ENCODE data around the gene LEMD2. TPM values are rescaled to one million over a fixed set of nuclear protein-coding genes. Genes with fewer than 3 reads are reported as not detected.
A peak's percentile ranks its signal among the peaks of the same experiment; 100 is the strongest.

Gene LEMD2
- total RNA-seq, 2 donors from 2014 or later: 62.0 to 75.8 TPM

GRCh38 chr6:33772902-33773472 lies 15.9 kb downstream of the LEMD2 start:
- Mint-ChIP-seq H3K36me3 (ENCODE audit: low read depth) (peaks cover 47% of the 10 kb centered on the region), H3K27me3 (ENCODE audit: insufficient read depth) (peaks cover 2% of the 10 kb centered on the region), H3K9me3 (no peaks in the 10 kb centered on the region), H3K4me3 (no peak overlapping the region), H3K4me1 (peaks cover 41% of the 10 kb centered on the region), H3K27ac (no peak overlapping the region)
- no peak overlapping the region for H3K4me3 ChIP-seq (ENCODE audit: low read length)
- no peak overlapping the region for H3K9ac ChIP-seq (ENCODE audit: extremely low read depth, low read length, poor library complexity, severe bottlenecking)
- DNase-seq: no peak
- H3K9me3 ChIP-seq (ENCODE audit: control insufficient read depth, low read length): no peaks in the 10 kb centered on the region
- no peaks in the 10 kb centered on the region for H3K27me3 ChIP-seq (ENCODE audit: control insufficient read depth, insufficient read depth, low read length, poor library complexity, severe bottlenecking)
- 82 to 89% methylated on average over 5 to 6 of the region's 6 CpGs for WGBS, 2 experiments (ENCODE audit: insufficient coverage in 1 of 2, insufficient read length in 1 of 2)
- peaks cover 53% of the 10 kb centered on the region for H3K36me3 ChIP-seq (ENCODE audit: control insufficient read depth, insufficient read depth, low read length)
- H3K4me1 ChIP-seq (ENCODE audit: control insufficient read depth, insufficient read depth, low read length): peaks cover 14% of the 10 kb centered on the region
- TF ChIP-seq CTCF (conservative IDR thresholded peaks at IDR 0.05): no peak
- H3K27ac ChIP-seq (ENCODE audit: low read depth, low read length): no peak overlapping the region

- Mint-ChIP-seq H3K27ac (no peak overlapping the region), H3K27me3 (ENCODE audit: insufficient read depth) (peaks cover 3% of the 10 kb centered on the region), H3K4me3 (no peak overlapping the region), H3K9me3 (no peaks in the 10 kb centered on the region), H3K4me1 (peaks cover 34% of the 10 kb centered on the region), H3K36me3 (ENCODE audit: low read depth) (peaks cover 39% of the 10 kb centered on the region)
- DNase-seq: no peak
- 90 to 93% methylated on average over 16 to 24 of the region's 24 CpGs for WGBS, 2 experiments (ENCODE audit: insufficient coverage in 1 of 2, insufficient read length in 1 of 2)
- Histone ChIP-seq H3K36me3 (ENCODE audit: control insufficient read depth, insufficient read depth, low read length) (peaks cover 46% of the 10 kb centered on the region), H3K9ac (ENCODE audit: extremely low read depth, low read length, poor library complexity, severe bottlenecking) (no peak overlapping the region), H3K9me3 (ENCODE audit: control insufficient read depth, low read length) (no peaks in the 10 kb centered on the region), H3K4me3 (ENCODE audit: low read length) (no peak overlapping the region), H3K27me3 (ENCODE audit: control insufficient read depth, insufficient read depth, low read length, poor library complexity, severe bottlenecking) (no peaks in the 10 kb centered on the region), H3K27ac (ENCODE audit: low read depth, low read length) (peak overlapping the region; percentile 18), H3K4me1 (ENCODE audit: control insufficient read depth, insufficient read depth, low read length) (peaks cover 7% of the 10 kb centered on the region)
- no peak for TF ChIP-seq CTCF (conservative IDR thresholded peaks at IDR 0.05)
Observed at GRCh38 chr6:33772082-33772830, 16.7 kb downstream of the LEMD2 start.

- TF ChIP-seq CTCF (conservative IDR thresholded peaks at IDR 0.05): peak; percentile 99
- no peak overlapping the region for H3K4me3 ChIP-seq (ENCODE audit: low read length)
Observed at GRCh38 chr6:33771146-33772081, 17.5 kb downstream of the LEMD2 start.

More at GRCh38 chr6:33771146-33772081, 17.5 kb downstream of the LEMD2 start:
- Mint-ChIP-seq H3K4me3 (no peak overlapping the region), H3K9me3 (peaks cover 4% of the 10 kb centered on the region), H3K36me3 (ENCODE audit: low read depth) (peaks cover 32% of the 10 kb centered on the region), H3K27me3 (ENCODE audit: insufficient read depth) (peaks cover 3% of the 10 kb centered on the region), H3K27ac (peak overlapping the region; percentile 84), H3K4me1 (peaks cover 32% of the 10 kb centered on the region)
- H3K9ac ChIP-seq (ENCODE audit: extremely low read depth, low read length, poor library complexity, severe bottlenecking): no peak overlapping the region
- H3K4me1 ChIP-seq (ENCODE audit: control insufficient read depth, insufficient read depth, low read length): peaks cover 7% of the 10 kb centered on the region
- DNase-seq: peak; percentile 95
- H3K27ac ChIP-seq (ENCODE audit: low read depth, low read length): peak overlapping the region; percentile 18
- H3K27me3 ChIP-seq (ENCODE audit: control insufficient read depth, insufficient read depth, low read length, poor library complexity, severe bottlenecking): no peaks in the 10 kb centered on the region
- H3K9me3 ChIP-seq (ENCODE audit: control insufficient read depth, low read length): no peaks in the 10 kb centered on the region
- 18 to 19% methylated on average over 28 to 47 of the region's 47 CpGs for WGBS, 2 experiments (ENCODE audit: insufficient coverage in 1 of 2, insufficient read length in 1 of 2)
- peaks cover 38% of the 10 kb centered on the region for H3K36me3 ChIP-seq (ENCODE audit: control insufficient read depth, insufficient read depth, low read length)
